NCI-H82 treated with DMSO at 0.1 percent for 48 hours (cell line): ENCODE measurements around the gene NUDT4.
"Not testable (repeated sequence)": the region's sequence is repeated elsewhere in the genome, so short reads cannot be mapped to it uniquely, and the experiment has no call there.

ENCODE experiments used
- DNase-seq: peaks from one replicate; lab custom pipeline; 2025; ENCODE audit not compliant: unreplicated experiment; lab: John Stamatoyannopoulos, UW

Gene NUDT4

GRCh38 chr12:93366422-93366821, 11.3 kb upstream of the NUDT4 start:
- DNase-seq, result no peak

- no peak for DNase-seq
These were observed 9.0 kb upstream of the NUDT4 start for GRCh38 chr12:93368766-93369165.

- no peak for DNase-seq
These were observed 8.2 kb upstream of the NUDT4 start for GRCh38 chr12:93369505-93369904.

- DNase-seq, result no peak
These were observed 6.8 kb upstream of the NUDT4 start for GRCh38 chr12:93370947-93371346.

GRCh38 chr12:93373961-93374656, 3.6 kb upstream of the NUDT4 start:
- no peak for DNase-seq

GRCh38 chr12:93375906-93376305, 1.8 kb upstream of the NUDT4 start:
- no peak for DNase-seq

GRCh38 chr12:93376436-93377251, 1.1 kb upstream of the NUDT4 start:
- DNase-seq, result peak; percentile 84

- not testable (repeated sequence) for DNase-seq
These were observed 672 bp downstream of the NUDT4 start for GRCh38 chr12:93378196-93378997.

GRCh38 chr12:93378998-93379325, 1.2 kb downstream of the NUDT4 start:
- DNase-seq, result peak; percentile 52

- DNase-seq, result no peak
These were observed 1.7 kb downstream of the NUDT4 start for GRCh38 chr12:93379326-93379980.

- DNase-seq, result no peak
These were observed 2.2 kb downstream of the NUDT4 start for GRCh38 chr12:93379981-93380361.

- DNase-seq, result no peak
These were observed 2.9 kb downstream of the NUDT4 start for GRCh38 chr12:93380480-93381121.

GRCh38 chr12:93381161-93381975, 3.6 kb downstream of the NUDT4 start:
- no peak for DNase-seq

GRCh38 chr12:93381976-93382437, 4.3 kb downstream of the NUDT4 start:
- DNase-seq, result not testable (repeated sequence)

GRCh38 chr12:93387780-93388179, 10.1 kb downstream of the NUDT4 start:
- no peak for DNase-seq

GRCh38 chr12:93390031-93390430, 12.3 kb downstream of the NUDT4 start:
- no peak for DNase-seq

GRCh38 chr12:93390549-93391297, 13.0 kb downstream of the NUDT4 start:
- no peak for DNase-seq

- DNase-seq, result no peak
These were observed 15.7 kb downstream of the NUDT4 start for GRCh38 chr12:93393425-93393824.

GRCh38 chr12:93397412-93397811, 19.7 kb downstream of the NUDT4 start:
- DNase-seq, result no peak
